ENCODE results near the gene NECTIN2.

GRCh38 chr19:44808463-44809371 is 37.4 kb upstream of the NECTIN2 start, which contains the start of gene BCAM:
- TF ChIP-seq, protein P1, sequence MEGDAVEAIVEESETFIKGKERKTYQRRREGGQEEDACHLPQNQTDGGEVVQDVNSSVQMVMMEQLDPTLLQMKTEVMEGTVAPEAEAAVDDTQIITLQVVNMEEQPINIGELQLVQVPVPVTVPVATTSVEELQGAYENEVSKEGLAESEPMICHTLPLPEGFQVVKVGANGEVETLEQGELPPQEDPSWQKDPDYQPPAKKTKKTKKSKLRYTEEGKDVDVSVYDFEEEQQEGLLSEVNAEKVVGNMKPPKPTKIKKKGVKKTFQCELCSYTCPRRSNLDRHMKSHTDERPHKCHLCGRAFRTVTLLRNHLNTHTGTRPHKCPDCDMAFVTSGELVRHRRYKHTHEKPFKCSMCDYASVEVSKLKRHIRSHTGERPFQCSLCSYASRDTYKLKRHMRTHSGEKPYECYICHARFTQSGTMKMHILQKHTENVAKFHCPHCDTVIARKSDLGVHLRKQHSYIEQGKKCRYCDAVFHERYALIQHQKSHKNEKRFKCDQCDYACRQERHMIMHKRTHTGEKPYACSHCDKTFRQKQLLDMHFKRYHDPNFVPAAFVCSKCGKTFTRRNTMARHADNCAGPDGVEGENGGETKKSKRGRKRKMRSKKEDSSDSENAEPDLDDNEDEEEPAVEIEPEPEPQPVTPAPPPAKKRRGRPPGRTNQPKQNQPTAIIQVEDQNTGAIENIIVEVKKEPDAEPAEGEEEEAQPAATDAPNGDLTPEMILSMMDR (IDR thresholded peaks at IDR 0.05; ENCODE audit: insufficient read depth, low read depth, low read length): no peak
- TF ChIP-seq EZH2 (IDR thresholded peaks at IDR 0.05; ENCODE audit: insufficient read depth, low read length): no peak

All from astrocyte (in vitro differentiated cells and primary cell).